Measurements from ENCODE around the gene DMRTA1. TPM values are rescaled to one million over a fixed set of nuclear protein-coding genes. Genes with fewer than 3 reads are reported as not detected.

Gene DMRTA1
- total RNA-seq, 3 donors from 2014 or later, result 0.66 to 12.2 (median 1.6) TPM

- Histone ChIP-seq H3K4me1 (no peaks in the 10 kb centered on the region), H3K36me3 (no peaks in the 10 kb centered on the region), H3K27me3 (no peaks in the 10 kb centered on the region), H3K4me3 (no peak overlapping the region), H3K9me3 (no peaks in the 10 kb centered on the region), H3K27ac (no peak overlapping the region)
- intact Hi-C loops (cut with DNase I; ENCODE audit: low total_unique reads), result no loop called here
- no peak for DNase-seq (ENCODE audit: low spot score in 2 of 2)
- TF ChIP-seq POLR2A (IDR thresholded peaks at IDR 0.05) (no peak), CTCF (IDR thresholded peaks at IDR 0.05) (no peak), POLR2AphosphoS5 (IDR thresholded peaks at IDR 0.05) (no peak)
These were observed 3.1 kb downstream of the DMRTA1 start for GRCh38 chr9:22449719-22450118.

GRCh38 chr9:22452415-22453010 is 5.9 kb downstream of the DMRTA1 start:
- TF ChIP-seq CTCF (IDR thresholded peaks at IDR 0.05) (peak in 2 of 3 donors; percentile 54 to 68), POLR2AphosphoS5 (IDR thresholded peaks at IDR 0.05) (no peak), POLR2A (IDR thresholded peaks at IDR 0.05) (no peak)
- intact Hi-C loops (cut with DNase I; ENCODE audit: low total_unique reads), result no loop called here
- no peak for DNase-seq (ENCODE audit: low spot score in 2 of 2)
- Histone ChIP-seq H3K9me3 (no peaks in the 10 kb centered on the region), H3K27ac (no peak overlapping the region), H3K4me3 (no peak overlapping the region), H3K4me1 (no peaks in the 10 kb centered on the region), H3K36me3 (no peaks in the 10 kb centered on the region), H3K27me3 (no peaks in the 10 kb centered on the region)

GRCh38 chr9:22454016-22454415 is 7.4 kb downstream of the DMRTA1 start:
- intact Hi-C loops (cut with DNase I; ENCODE audit: low total_unique reads), result no loop called here
- Histone ChIP-seq H3K36me3 (no peaks in the 10 kb centered on the region), H3K27me3 (no peaks in the 10 kb centered on the region), H3K4me1 (no peaks in the 10 kb centered on the region), H3K27ac (no peak overlapping the region), H3K4me3 (no peak overlapping the region), H3K9me3 (no peaks in the 10 kb centered on the region)
- no peak for TF ChIP-seq POLR2A (IDR thresholded peaks at IDR 0.05)
- TF ChIP-seq POLR2AphosphoS5 (IDR thresholded peaks at IDR 0.05), result no peak
- TF ChIP-seq CTCF (IDR thresholded peaks at IDR 0.05), result no peak
- no peak for DNase-seq (ENCODE audit: low spot score in 2 of 2)

- Histone ChIP-seq H3K36me3 (no peaks in the 10 kb centered on the region), H3K4me1 (no peaks in the 10 kb centered on the region), H3K4me3 (no peak overlapping the region), H3K27ac (no peak overlapping the region), H3K27me3 (no peaks in the 10 kb centered on the region), H3K9me3 (no peaks in the 10 kb centered on the region)
- TF ChIP-seq CTCF (IDR thresholded peaks at IDR 0.05) (no peak), POLR2AphosphoS5 (IDR thresholded peaks at IDR 0.05) (no peak), POLR2A (IDR thresholded peaks at IDR 0.05) (no peak)
- no peak for DNase-seq (ENCODE audit: low spot score in 2 of 2)
- intact Hi-C loops (cut with DNase I; ENCODE audit: low total_unique reads), result no loop called here
These were observed 8.6 kb downstream of the DMRTA1 start for GRCh38 chr9:22455181-22455580.

GRCh38 chr9:22457448-22457847 is 10.8 kb downstream of the DMRTA1 start:
- TF ChIP-seq POLR2AphosphoS5 (IDR thresholded peaks at IDR 0.05) (no peak), POLR2A (IDR thresholded peaks at IDR 0.05) (no peak), CTCF (IDR thresholded peaks at IDR 0.05) (no peak)
- no peaks in the 10 kb centered on the region for H3K27me3 ChIP-seq
- no peaks in the 10 kb centered on the region for H3K4me1 ChIP-seq
- intact Hi-C loops (cut with DNase I; ENCODE audit: low total_unique reads), result no loop called here
- no peaks in the 10 kb centered on the region for H3K36me3 ChIP-seq
- no peak overlapping the region for H3K4me3 ChIP-seq
- H3K27ac ChIP-seq, result no peak overlapping the region
- no peaks in the 10 kb centered on the region for H3K9me3 ChIP-seq
- DNase-seq (ENCODE audit: low spot score in 2 of 2), result no peak
